ENCODE data around the gene CREBBP.

Gene CREBBP

GRCh38 chr16:3712861-3713372 lies 167.6 kb downstream of the CREBBP start:
- Histone ChIP-seq H3K79me1 (ENCODE audit: low read depth, low read length) (peaks cover 16% of the 10 kb centered on the region), H2BK120ac (ENCODE audit: low read depth, low read length) (no peak overlapping the region), H3K23ac (ENCODE audit: low read depth, low read length, poor library complexity) (no peak overlapping the region), H4K8ac (ENCODE audit: low read depth, low read length) (no peak overlapping the region), H3K4me3 (ENCODE audit: low read length in 2 of 2) (no peak overlapping the region), H3K18ac (ENCODE audit: low read length) (no peak overlapping the region), H2AK5ac (ENCODE audit: low read depth, low read length) (no peak overlapping the region), H3K14ac (ENCODE audit: low read length) (no peak overlapping the region), H3K27ac (replicated peaks; ENCODE audit: low read length) (no peak overlapping the region), H2BK15ac (ENCODE audit: low read length) (no peak overlapping the region), H3K27me3 (ENCODE audit: control insufficient read depth in 3 of 3, insufficient read depth in 3 of 3, low read depth in 1 of 3, low read length in 3 of 3) (no peaks in the 10 kb centered on the region), H2BK5ac (ENCODE audit: low read length) (no peak overlapping the region), H3K4me2 (ENCODE audit: insufficient read depth, low read length, poor library complexity, severe bottlenecking) (no peak overlapping the region), H2AFZ (ENCODE audit: low read length) (no peak overlapping the region), H3K9me3 (replicated peaks in 1 of 2; ENCODE audit: control insufficient read depth in 2 of 2, insufficient read depth in 1 of 2, low read depth in 1 of 2, low read length in 2 of 2) (no peaks in the 10 kb centered on the region), H3K36me3 (replicated peaks in 1 of 2; ENCODE audit: control insufficient read depth in 2 of 2, insufficient read depth in 2 of 2, low read length in 2 of 2) (peaks cover 8 to 52% of the 10 kb centered on the region in 2 donors), H3K4ac (ENCODE audit: low read length) (no peak overlapping the region), H3K9ac (ENCODE audit: low read depth, low read length, poor library complexity) (no peak overlapping the region), H4K91ac (ENCODE audit: low read depth, low read length, poor library complexity) (no peak overlapping the region), H2BK12ac (ENCODE audit: low read length) (no peak overlapping the region), H3K4me1 (ENCODE audit: control insufficient read depth in 2 of 2, insufficient read depth in 1 of 2, low read depth in 1 of 2, low read length in 2 of 2) (peaks cover 1 to 4% of the 10 kb centered on the region in 2 donors)
- DNase-seq (ENCODE audit: low spot score): no peak
- no CpG with 5 or more reads among the region's 16 CpGs for WGBS, 2 donors (ENCODE audit: extremely low coverage in 2 of 2, insufficient read length in 2 of 2, insufficient replicate concordance in 1 of 2)

GRCh38 chr16:3706253-3707012 lies 174.1 kb downstream of the CREBBP start:
- peak overlapping the region; percentile 56 for H3K14ac ChIP-seq (ENCODE audit: low read length)
- no peak overlapping the region for H3K27ac ChIP-seq (replicated peaks; ENCODE audit: low read length)
- H3K18ac ChIP-seq (ENCODE audit: low read length): no peak overlapping the region
- H3K79me1 ChIP-seq (ENCODE audit: low read depth, low read length): peaks cover 9% of the 10 kb centered on the region
- H2AK5ac ChIP-seq (ENCODE audit: low read depth, low read length): no peak overlapping the region
- no peak overlapping the region for H2BK5ac ChIP-seq (ENCODE audit: low read length)
- no peaks in the 10 kb centered on the region for H3K27me3 ChIP-seq (ENCODE audit: control insufficient read depth in 3 of 3, insufficient read depth in 3 of 3, low read depth in 1 of 3, low read length in 3 of 3)
- H2BK15ac ChIP-seq (ENCODE audit: low read length): no peak overlapping the region
- no peak overlapping the region for H3K4me3 ChIP-seq (ENCODE audit: low read length in 2 of 2)
- no peak overlapping the region for H3K23ac ChIP-seq (ENCODE audit: low read depth, low read length, poor library complexity)
- no peak overlapping the region for H2BK12ac ChIP-seq (ENCODE audit: low read length)
- H3K36me3 ChIP-seq (replicated peaks in 1 of 2; ENCODE audit: control insufficient read depth in 2 of 2, insufficient read depth in 2 of 2, low read length in 2 of 2): peaks cover 1 to 40% of the 10 kb centered on the region in 2 donors
- H4K8ac ChIP-seq (ENCODE audit: low read depth, low read length): no peak overlapping the region
- no peak overlapping the region for H2BK120ac ChIP-seq (ENCODE audit: low read depth, low read length)
- no peaks in the 10 kb centered on the region for H3K9me3 ChIP-seq (replicated peaks in 1 of 2; ENCODE audit: control insufficient read depth in 2 of 2, insufficient read depth in 1 of 2, low read depth in 1 of 2, low read length in 2 of 2)
- H3K4me2 ChIP-seq (ENCODE audit: insufficient read depth, low read length, poor library complexity, severe bottlenecking): no peak overlapping the region
- H4K91ac ChIP-seq (ENCODE audit: low read depth, low read length, poor library complexity): no peak overlapping the region
- WGBS, 2 donors (ENCODE audit: extremely low coverage in 2 of 2, insufficient read length in 2 of 2, insufficient replicate concordance in 1 of 2): no CpG with 5 or more reads among the region's 10 CpGs
- DNase-seq (ENCODE audit: low spot score): no peak
- H3K9ac ChIP-seq (ENCODE audit: low read depth, low read length, poor library complexity): no peak overlapping the region
- H3K4me1 ChIP-seq (ENCODE audit: control insufficient read depth in 2 of 2, insufficient read depth in 1 of 2, low read depth in 1 of 2, low read length in 2 of 2): no peaks in the 10 kb centered on the region
- H2AFZ ChIP-seq (ENCODE audit: low read length): no peak overlapping the region
- H3K4ac ChIP-seq (ENCODE audit: low read length): no peak overlapping the region

- no peak overlapping the region for H3K18ac ChIP-seq (ENCODE audit: low read length)
- H2AK5ac ChIP-seq (ENCODE audit: low read depth, low read length): no peak overlapping the region
- H2BK120ac ChIP-seq (ENCODE audit: low read depth, low read length): no peak overlapping the region
- H4K91ac ChIP-seq (ENCODE audit: low read depth, low read length, poor library complexity): no peak overlapping the region
- no peak overlapping the region for H2BK12ac ChIP-seq (ENCODE audit: low read length)
- H3K4me2 ChIP-seq (ENCODE audit: insufficient read depth, low read length, poor library complexity, severe bottlenecking): no peak overlapping the region
- H2BK15ac ChIP-seq (ENCODE audit: low read length): no peak overlapping the region
- no CpG with 5 or more reads among the region's 7 CpGs for WGBS, 2 donors (ENCODE audit: extremely low coverage in 2 of 2, insufficient read length in 2 of 2, insufficient replicate concordance in 1 of 2)
- H2AFZ ChIP-seq (ENCODE audit: low read length): no peak overlapping the region
- no peaks in the 10 kb centered on the region for H3K27me3 ChIP-seq (ENCODE audit: control insufficient read depth in 3 of 3, insufficient read depth in 3 of 3, low read depth in 1 of 3, low read length in 3 of 3)
- no peak overlapping the region for H2BK5ac ChIP-seq (ENCODE audit: low read length)
- H3K9me3 ChIP-seq (replicated peaks in 1 of 2; ENCODE audit: control insufficient read depth in 2 of 2, insufficient read depth in 1 of 2, low read depth in 1 of 2, low read length in 2 of 2): no peaks in the 10 kb centered on the region
- H3K27ac ChIP-seq (replicated peaks; ENCODE audit: low read length): no peak overlapping the region
- no peak overlapping the region for H3K4me3 ChIP-seq (ENCODE audit: low read length in 2 of 2)
- DNase-seq (ENCODE audit: low spot score): no peak
- H3K79me1 ChIP-seq (ENCODE audit: low read depth, low read length): peaks cover 4% of the 10 kb centered on the region
- no peak overlapping the region for H3K4ac ChIP-seq (ENCODE audit: low read length)
- H3K14ac ChIP-seq (ENCODE audit: low read length): no peak overlapping the region
- no peak overlapping the region for H4K8ac ChIP-seq (ENCODE audit: low read depth, low read length)
- H3K36me3 ChIP-seq (replicated peaks in 1 of 2; ENCODE audit: control insufficient read depth in 2 of 2, insufficient read depth in 2 of 2, low read length in 2 of 2): peaks cover 1 to 29% of the 10 kb centered on the region in 2 donors
- H3K23ac ChIP-seq (ENCODE audit: low read depth, low read length, poor library complexity): no peak overlapping the region
- H3K9ac ChIP-seq (ENCODE audit: low read depth, low read length, poor library complexity): no peak overlapping the region
- no peaks in the 10 kb centered on the region for H3K4me1 ChIP-seq (ENCODE audit: control insufficient read depth in 2 of 2, insufficient read depth in 1 of 2, low read depth in 1 of 2, low read length in 2 of 2)
Measured at GRCh38 chr16:3702082-3702481, 178.4 kb downstream of the CREBBP start.

GRCh38 chr16:3701531-3701930 lies 179.0 kb downstream of the CREBBP start:
- Histone ChIP-seq H3K18ac (ENCODE audit: low read length) (no peak overlapping the region), H3K9ac (ENCODE audit: low read depth, low read length, poor library complexity) (no peak overlapping the region), H4K91ac (ENCODE audit: low read depth, low read length, poor library complexity) (no peak overlapping the region), H2AK5ac (ENCODE audit: low read depth, low read length) (no peak overlapping the region), H3K14ac (ENCODE audit: low read length) (no peak overlapping the region), H3K4me3 (ENCODE audit: low read length in 2 of 2) (no peak overlapping the region), H3K4me1 (ENCODE audit: control insufficient read depth in 2 of 2, insufficient read depth in 1 of 2, low read depth in 1 of 2, low read length in 2 of 2) (no peaks in the 10 kb centered on the region), H2BK15ac (ENCODE audit: low read length) (no peak overlapping the region), H2AFZ (ENCODE audit: low read length) (no peak overlapping the region), H3K27me3 (ENCODE audit: control insufficient read depth in 3 of 3, insufficient read depth in 3 of 3, low read depth in 1 of 3, low read length in 3 of 3) (no peaks in the 10 kb centered on the region), H3K4ac (ENCODE audit: low read length) (no peak overlapping the region), H3K23ac (ENCODE audit: low read depth, low read length, poor library complexity) (no peak overlapping the region), H3K9me3 (replicated peaks in 1 of 2; ENCODE audit: control insufficient read depth in 2 of 2, insufficient read depth in 1 of 2, low read depth in 1 of 2, low read length in 2 of 2) (no peaks in the 10 kb centered on the region), H2BK5ac (ENCODE audit: low read length) (no peak overlapping the region), H3K4me2 (ENCODE audit: insufficient read depth, low read length, poor library complexity, severe bottlenecking) (no peak overlapping the region), H2BK120ac (ENCODE audit: low read depth, low read length) (no peak overlapping the region), H3K27ac (replicated peaks; ENCODE audit: low read length) (no peak overlapping the region), H3K36me3 (replicated peaks in 1 of 2; ENCODE audit: control insufficient read depth in 2 of 2, insufficient read depth in 2 of 2, low read length in 2 of 2) (peaks cover 3 to 25% of the 10 kb centered on the region in 2 donors), H2BK12ac (ENCODE audit: low read length) (no peak overlapping the region), H3K79me1 (ENCODE audit: low read depth, low read length) (peaks cover 4% of the 10 kb centered on the region), H4K8ac (ENCODE audit: low read depth, low read length) (no peak overlapping the region)
- no CpG with 5 or more reads among the region's 4 CpGs for WGBS, 2 donors (ENCODE audit: extremely low coverage in 2 of 2, insufficient read length in 2 of 2, insufficient replicate concordance in 1 of 2)
- no peak for DNase-seq (ENCODE audit: low spot score)

Measured in neuronal stem cell (in vitro differentiated cells).